Inflammatory macrophage treated with lipopolysaccharide for 4 hours (primary cell): ENCODE data around the gene SNX19.

Source experiments
- DNase-seq: peaks from one replicate; pipeline ENCODE4 v3.0.0-alpha.2; 2020

The SNX19 gene

GRCh38 chr11:130834886-130835285 is 81.4 kb downstream of the SNX19 start:
- no peak for DNase-seq

GRCh38 chr11:130832566-130833425 is 83.5 kb downstream of the SNX19 start:
- DNase-seq: no peak

DNA sequence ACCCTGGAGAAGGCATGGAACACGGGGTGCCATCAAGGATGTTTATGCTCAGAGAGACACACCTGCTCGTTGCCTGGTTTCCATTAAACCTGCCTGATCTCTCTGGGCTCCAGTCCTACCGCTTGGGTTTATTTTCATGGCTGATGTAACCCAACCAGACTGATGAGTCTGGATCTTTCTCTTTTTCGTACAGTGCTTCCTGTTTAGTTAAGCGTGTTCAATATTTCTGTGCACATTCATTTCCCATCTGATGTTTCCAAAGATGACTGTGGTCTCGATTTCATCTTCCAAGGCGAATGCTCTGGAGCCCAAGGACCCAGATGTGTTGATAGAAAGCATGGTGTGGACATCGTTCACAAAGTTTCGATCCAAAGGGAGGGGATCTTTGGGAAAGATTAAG is 84.3 kb downstream of the SNX19 start:
- no peak for DNase-seq

- no peak for DNase-seq
These were observed 84.8 kb downstream of the SNX19 start for GRCh38 chr11:130831506-130831905.

DNA sequence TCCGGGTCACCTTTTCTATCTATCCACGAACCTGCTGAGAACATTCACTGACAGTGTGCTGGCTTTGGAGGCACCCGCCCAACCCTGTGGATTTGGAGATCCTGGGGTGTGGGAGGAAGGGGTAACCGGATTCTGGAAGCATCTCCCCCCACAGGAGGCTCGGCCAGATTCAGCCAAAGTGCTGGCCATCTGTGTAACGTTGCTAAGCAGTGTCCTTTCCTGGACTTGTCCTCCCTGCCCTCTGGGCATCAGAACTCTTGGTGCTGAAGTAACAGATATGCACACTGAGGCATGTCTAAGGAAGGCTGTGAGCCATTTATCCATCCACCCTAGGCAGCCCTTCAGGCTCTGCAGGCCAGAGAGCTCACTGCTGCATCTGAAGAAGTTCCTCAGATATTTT is 85.7 kb downstream of the SNX19 start:
- no peak for DNase-seq

- DNase-seq: no peak
These were observed 86.3 kb downstream of the SNX19 start for GRCh38 chr11:130829920-130830511.

DNA sequence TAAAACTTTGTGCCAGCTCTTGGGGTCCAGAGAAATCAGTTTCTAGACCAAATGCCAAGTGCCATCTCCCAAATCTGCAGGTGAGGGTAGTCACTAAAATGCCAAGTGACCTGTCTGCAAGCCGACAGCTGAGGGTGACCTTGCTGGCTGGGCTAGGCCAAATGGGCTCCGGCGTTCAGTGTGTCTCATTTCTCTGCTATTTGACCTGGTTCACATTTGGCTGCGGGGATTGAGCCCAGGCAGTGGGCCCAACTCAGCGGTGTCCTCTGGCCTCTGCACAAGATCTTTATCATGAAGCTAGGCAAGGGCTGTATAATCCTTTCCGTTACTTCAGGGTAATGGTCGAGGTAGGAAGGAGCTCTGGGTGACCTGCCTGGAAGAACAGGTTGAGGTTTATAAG is 87.5 kb downstream of the SNX19 start:
- no peak for DNase-seq

DNA sequence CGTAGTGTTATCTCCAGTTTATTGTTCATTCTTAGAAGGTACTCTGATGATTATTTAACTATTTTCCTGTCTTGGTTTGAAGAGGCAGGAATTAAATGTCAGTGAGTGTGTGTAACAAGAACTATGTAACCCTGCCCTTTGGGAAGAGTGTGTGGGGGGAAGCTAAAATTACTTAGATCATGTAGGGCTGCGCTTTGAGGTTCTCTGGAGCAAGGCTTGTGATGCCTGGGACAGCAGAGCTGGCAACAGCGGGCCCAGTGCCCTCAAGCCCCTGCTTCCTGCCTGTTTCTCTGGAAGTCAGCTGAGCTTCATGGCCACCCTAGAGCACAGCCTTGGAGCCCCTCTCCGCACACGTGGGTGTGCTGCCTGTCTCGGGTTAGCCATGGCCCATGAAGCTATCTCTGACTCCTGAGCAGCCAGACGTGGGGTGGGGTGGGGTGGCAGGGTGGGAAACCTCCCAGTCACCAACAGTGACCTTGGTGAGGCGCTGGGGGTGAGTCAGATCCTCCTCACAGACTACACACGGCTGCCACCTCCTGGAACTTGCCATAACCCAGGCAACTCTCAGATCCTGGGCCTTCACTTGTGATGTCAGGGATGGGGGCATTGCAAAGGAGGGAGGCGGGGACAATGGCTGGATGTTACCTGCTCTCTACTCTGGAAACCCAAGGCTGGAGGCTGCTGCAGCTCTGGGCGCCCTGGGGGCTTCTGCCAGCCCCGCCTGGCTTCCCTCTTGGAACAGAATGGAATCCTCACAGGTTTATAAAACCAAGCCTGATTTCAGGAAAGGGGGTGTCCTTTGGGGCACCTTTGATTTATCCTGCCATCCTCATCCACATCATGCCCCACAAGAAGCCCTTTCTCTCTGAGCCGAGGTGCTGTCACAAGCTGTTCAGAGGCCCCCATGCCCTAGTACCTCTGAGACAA is 88.6 kb downstream of the SNX19 start:
- peak; percentile 12 for DNase-seq

DNA sequence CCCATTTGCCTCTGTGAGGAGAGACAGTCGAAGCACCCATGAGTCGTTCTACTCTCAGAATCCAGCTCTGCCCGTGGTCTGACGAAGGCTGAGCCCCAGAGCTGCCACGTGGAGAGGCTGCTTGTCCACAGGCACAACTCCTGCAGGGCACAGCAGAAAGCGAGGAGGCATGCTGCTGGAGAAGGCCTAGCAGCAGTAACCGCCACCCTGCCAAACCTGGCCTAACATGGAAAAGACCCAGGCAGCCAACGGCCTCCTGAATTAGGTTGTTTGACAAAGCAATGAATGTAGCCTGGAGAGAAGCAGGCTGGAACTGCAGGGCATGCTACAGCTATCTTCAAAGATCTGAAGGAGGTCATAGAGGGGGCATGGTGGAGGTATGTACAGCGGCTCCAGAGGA is 89.7 kb downstream of the SNX19 start:
- no peak for DNase-seq

DNA sequence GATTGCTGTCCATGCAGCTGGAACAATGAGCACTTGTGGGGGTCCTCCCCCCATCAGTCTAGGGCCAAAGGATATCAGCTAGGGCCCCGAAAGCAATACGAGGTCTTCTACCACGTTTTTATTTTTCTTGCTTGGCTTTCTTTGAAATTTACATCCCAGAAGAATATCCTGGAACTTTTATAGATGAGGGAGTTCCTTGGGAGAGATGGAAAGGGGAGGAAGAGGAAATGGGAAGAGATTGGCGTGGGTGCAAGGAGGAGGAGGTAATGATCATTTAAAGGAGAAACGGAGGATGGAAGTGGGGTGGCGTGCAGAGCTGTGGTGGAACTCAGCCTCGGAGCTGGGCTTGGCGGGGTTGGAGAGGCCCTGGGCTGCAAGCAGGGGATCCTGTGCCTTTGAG is 90.3 kb downstream of the SNX19 start:
- no peak for DNase-seq

DNA sequence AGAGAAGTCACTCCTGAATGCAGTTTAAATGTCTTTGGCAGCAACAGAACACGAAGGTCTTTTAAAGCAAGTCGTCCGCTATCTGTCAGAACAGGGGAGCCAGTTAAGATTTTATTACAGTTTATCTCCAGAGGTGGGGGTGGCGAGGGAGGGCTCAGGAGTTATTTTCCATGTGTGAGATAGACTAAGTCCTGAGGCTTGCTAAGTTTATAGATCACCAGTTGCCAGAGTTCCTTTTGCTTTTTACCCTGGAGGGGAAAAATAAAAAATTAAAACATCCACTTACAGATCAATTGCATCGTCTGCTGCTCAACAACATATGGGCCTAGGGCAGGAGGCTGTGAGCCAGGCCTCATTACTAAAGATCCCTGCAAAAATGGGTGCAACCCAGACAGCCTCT is 90.7 kb downstream of the SNX19 start:
- no peak for DNase-seq
